GM19324 (cell line): Measurements from ENCODE around the gene BCAS3.
"Not testable (repeated sequence)": the region's sequence is repeated elsewhere in the genome, so short reads cannot be mapped to it uniquely, and the experiment has no call there.

Experiments
- ATAC-seq: cut with Tn5 transposase; IDR thresholded peaks from one replicate; pipeline ENCODE4 v1.9.1; 2021; ENCODE audit warnings: mild to moderate bottlenecking, moderate library complexity; ENCODE audit not compliant: unreplicated experiment, low FRiP score

The BCAS3 gene

GRCh38 chr17:60971515-60972369 lies 294.1 kb downstream of the BCAS3 start:
- ATAC-seq, result no peak

GRCh38 chr17:60976861-60977260 lies 299.2 kb downstream of the BCAS3 start:
- not testable (repeated sequence) for ATAC-seq

- ATAC-seq, result no peak
Observed at GRCh38 chr17:60989379-60989778, 311.7 kb downstream of the BCAS3 start.

GRCh38 chr17:60989846-60990245 lies 312.2 kb downstream of the BCAS3 start:
- ATAC-seq, result no peak

GRCh38 chr17:60993497-60993896 lies 315.8 kb downstream of the BCAS3 start:
- ATAC-seq, result no peak

GRCh38 chr17:60995680-60996079 lies 318.0 kb downstream of the BCAS3 start:
- no peak for ATAC-seq

GRCh38 chr17:61000911-61001310 lies 323.3 kb downstream of the BCAS3 start:
- no peak for ATAC-seq

- ATAC-seq, result no peak
Observed at GRCh38 chr17:61002316-61002736, 324.7 kb downstream of the BCAS3 start.

- ATAC-seq, result no peak
Observed at GRCh38 chr17:61005358-61005757, 327.7 kb downstream of the BCAS3 start.

GRCh38 chr17:61005958-61006357 lies 328.3 kb downstream of the BCAS3 start:
- not testable (repeated sequence) for ATAC-seq

GRCh38 chr17:61007980-61008379 lies 330.3 kb downstream of the BCAS3 start:
- no peak for ATAC-seq

- no peak for ATAC-seq
Observed at GRCh38 chr17:61009663-61010062, 332.0 kb downstream of the BCAS3 start.

GRCh38 chr17:61010661-61011170 lies 333.1 kb downstream of the BCAS3 start:
- ATAC-seq, result no peak

GRCh38 chr17:61011251-61011650 lies 333.6 kb downstream of the BCAS3 start:
- ATAC-seq, result no peak

GRCh38 chr17:61015966-61016365 lies 338.3 kb downstream of the BCAS3 start:
- ATAC-seq, result no peak

GRCh38 chr17:61017317-61018006 lies 339.8 kb downstream of the BCAS3 start:
- no peak for ATAC-seq

GRCh38 chr17:61018938-61019337 lies 341.3 kb downstream of the BCAS3 start:
- ATAC-seq, result no peak

- ATAC-seq, result no peak
Observed at GRCh38 chr17:61023996-61024395, 346.3 kb downstream of the BCAS3 start.

- ATAC-seq, result no peak
Observed at GRCh38 chr17:61026818-61027217, 349.2 kb downstream of the BCAS3 start.

- no peak for ATAC-seq
Observed at GRCh38 chr17:61029181-61029580, 351.5 kb downstream of the BCAS3 start.

- ATAC-seq, result no peak
Observed at GRCh38 chr17:61040666-61041065, 363.0 kb downstream of the BCAS3 start.

GRCh38 chr17:61042348-61042747 lies 364.7 kb downstream of the BCAS3 start:
- ATAC-seq, result not testable (repeated sequence)
